ENCODE data around the gene WFDC13. TPM values are rescaled to one million over a fixed set of nuclear protein-coding genes. Genes with fewer than 3 reads are reported as not detected.

WFDC13 gene
- total RNA-seq, 1 experiment from 2014 or later = not detected

DNA sequence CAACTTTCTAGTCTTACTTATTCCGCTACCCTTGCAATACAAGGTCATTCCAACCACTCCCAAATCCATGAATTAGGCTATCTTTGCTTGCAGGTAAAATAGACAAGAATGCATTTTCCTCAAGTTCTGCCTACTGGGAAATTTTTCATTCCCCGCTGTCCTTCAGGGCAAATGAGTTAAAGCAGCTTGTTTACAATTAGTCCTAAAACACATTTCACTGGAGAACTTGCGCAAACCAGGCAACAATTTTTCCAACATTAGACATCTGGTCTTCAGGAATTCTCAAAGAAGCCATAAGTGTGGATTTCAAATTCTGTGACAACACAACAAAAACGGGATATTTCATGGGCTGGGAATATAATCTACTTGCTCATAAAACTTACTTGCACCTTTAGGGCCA lies 40.8 kb downstream of the WFDC13 start (continued):
- TF ChIP-seq NR3C1 (CRISPR knock-in tag; conservative IDR thresholded peaks at IDR 0.05; ENCODE audit: low read depth) (no peak), ZNF232 (CRISPR knock-in tag; IDR thresholded peaks at IDR 0.05) (no peak), SP1 (CRISPR knock-in tag; conservative IDR thresholded peaks at IDR 0.05) (no peak)
- TF ChIP-seq, protein P1, sequence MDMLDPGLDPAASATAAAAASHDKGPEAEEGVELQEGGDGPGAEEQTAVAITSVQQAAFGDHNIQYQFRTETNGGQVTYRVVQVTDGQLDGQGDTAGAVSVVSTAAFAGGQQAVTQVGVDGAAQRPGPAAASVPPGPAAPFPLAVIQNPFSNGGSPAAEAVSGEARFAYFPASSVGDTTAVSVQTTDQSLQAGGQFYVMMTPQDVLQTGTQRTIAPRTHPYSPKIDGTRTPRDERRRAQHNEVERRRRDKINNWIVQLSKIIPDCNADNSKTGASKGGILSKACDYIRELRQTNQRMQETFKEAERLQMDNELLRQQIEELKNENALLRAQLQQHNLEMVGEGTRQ (CRISPR knock-in tag; IDR thresholded peaks at IDR 0.05) = no peak
- TF ChIP-seq, protein P2, sequence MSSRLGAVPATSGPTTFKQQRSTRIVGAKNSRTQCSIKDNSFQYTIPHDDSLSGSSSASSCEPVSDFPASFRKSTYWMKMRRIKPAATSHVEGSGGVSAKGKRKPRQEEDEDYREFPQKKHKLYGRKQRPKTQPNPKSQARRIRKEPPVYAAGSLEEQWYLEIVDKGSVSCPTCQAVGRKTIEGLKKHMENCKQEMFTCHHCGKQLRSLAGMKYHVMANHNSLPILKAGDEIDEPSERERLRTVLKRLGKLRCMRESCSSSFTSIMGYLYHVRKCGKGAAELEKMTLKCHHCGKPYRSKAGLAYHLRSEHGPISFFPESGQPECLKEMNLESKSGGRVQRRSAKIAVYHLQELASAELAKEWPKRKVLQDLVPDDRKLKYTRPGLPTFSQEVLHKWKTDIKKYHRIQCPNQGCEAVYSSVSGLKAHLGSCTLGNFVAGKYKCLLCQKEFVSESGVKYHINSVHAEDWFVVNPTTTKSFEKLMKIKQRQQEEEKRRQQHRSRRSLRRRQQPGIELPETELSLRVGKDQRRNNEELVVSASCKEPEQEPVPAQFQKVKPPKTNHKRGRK (CRISPR knock-in tag; IDR thresholded peaks at IDR 0.05; ENCODE audit: borderline replicate concordance) = no peak
- TF ChIP-seq, protein P3, sequence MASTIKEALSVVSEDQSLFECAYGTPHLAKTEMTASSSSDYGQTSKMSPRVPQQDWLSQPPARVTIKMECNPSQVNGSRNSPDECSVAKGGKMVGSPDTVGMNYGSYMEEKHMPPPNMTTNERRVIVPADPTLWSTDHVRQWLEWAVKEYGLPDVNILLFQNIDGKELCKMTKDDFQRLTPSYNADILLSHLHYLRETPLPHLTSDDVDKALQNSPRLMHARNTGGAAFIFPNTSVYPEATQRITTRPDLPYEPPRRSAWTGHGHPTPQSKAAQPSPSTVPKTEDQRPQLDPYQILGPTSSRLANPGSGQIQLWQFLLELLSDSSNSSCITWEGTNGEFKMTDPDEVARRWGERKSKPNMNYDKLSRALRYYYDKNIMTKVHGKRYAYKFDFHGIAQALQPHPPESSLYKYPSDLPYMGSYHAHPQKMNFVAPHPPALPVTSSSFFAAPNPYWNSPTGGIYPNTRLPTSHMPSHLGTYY (CRISPR knock-in tag; IDR thresholded peaks at IDR 0.05) = no peak
- TF ChIP-seq, protein P4, sequence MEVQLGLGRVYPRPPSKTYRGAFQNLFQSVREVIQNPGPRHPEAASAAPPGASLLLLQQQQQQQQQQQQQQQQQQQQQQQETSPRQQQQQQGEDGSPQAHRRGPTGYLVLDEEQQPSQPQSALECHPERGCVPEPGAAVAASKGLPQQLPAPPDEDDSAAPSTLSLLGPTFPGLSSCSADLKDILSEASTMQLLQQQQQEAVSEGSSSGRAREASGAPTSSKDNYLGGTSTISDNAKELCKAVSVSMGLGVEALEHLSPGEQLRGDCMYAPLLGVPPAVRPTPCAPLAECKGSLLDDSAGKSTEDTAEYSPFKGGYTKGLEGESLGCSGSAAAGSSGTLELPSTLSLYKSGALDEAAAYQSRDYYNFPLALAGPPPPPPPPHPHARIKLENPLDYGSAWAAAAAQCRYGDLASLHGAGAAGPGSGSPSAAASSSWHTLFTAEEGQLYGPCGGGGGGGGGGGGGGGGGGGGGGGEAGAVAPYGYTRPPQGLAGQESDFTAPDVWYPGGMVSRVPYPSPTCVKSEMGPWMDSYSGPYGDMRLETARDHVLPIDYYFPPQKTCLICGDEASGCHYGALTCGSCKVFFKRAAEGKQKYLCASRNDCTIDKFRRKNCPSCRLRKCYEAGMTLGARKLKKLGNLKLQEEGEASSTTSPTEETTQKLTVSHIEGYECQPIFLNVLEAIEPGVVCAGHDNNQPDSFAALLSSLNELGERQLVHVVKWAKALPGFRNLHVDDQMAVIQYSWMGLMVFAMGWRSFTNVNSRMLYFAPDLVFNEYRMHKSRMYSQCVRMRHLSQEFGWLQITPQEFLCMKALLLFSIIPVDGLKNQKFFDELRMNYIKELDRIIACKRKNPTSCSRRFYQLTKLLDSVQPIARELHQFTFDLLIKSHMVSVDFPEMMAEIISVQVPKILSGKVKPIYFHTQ (CRISPR knock-in tag; IDR thresholded peaks at IDR 0.05) = no peak

DNA sequence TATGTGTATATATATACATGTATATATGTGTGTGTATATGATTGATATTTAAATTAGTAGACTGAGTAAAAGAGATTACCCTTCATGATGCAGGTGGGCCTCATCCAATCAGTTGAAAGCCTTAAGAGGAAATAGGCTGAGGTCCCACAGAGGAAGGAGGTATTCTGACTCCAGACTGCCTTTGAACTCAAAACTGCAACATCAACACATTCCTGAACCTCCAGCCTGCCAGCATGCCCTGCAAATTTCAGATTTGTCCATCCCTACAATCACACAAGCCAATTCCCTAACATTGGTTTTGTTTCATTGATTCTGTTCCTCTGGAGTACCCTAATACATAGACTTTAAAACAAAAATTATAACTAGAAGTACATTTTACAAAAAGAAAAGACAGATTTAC lies 43.2 kb downstream of the WFDC13 start:
- Mint-ChIP-seq H3K4me3 (no peak overlapping the region), H3K27ac (no peak overlapping the region), H3K36me3 (no peaks in the 10 kb centered on the region), H3K4me1 (no peaks in the 10 kb centered on the region), H3K9me3 (peaks cover 7% of the 10 kb centered on the region), H3K27me3 (ENCODE audit: low read depth) (no peaks in the 10 kb centered on the region)
- no peak for ATAC-seq
- POLR2A ChIA-PET = no interaction called here
- CTCF ChIA-PET = no interaction called here
- no peak for DNase-seq (ENCODE audit: low spot score)
- TF ChIP-seq CBFB (CRISPR knock-in tag; IDR thresholded peaks at IDR 0.05; ENCODE audit: low read depth) (no peak), ESRRA (CRISPR knock-in tag; IDR thresholded peaks at IDR 0.05; ENCODE audit: borderline replicate concordance) (no peak), NFYB (CRISPR knock-in tag; conservative IDR thresholded peaks at IDR 0.05; ENCODE audit: low read depth) (no peak), TEAD1 (CRISPR knock-in tag; IDR thresholded peaks at IDR 0.05) (no peak), TEAD4 (CRISPR knock-in tag; IDR thresholded peaks at IDR 0.05) (no peak), GRHL2 (CRISPR knock-in tag; IDR thresholded peaks at IDR 0.05; ENCODE audit: insufficient replicate concordance, severe bottlenecking) (no peak), ZNF121 (CRISPR knock-in tag; IDR thresholded peaks at IDR 0.05) (no peak), ZNF317 (CRISPR knock-in tag; IDR thresholded peaks at IDR 0.05; ENCODE audit: borderline replicate concordance, low read depth) (no peak), ZNF396 (CRISPR knock-in tag; IDR thresholded peaks at IDR 0.05; ENCODE audit: borderline replicate concordance) (no peak)
- TF ChIP-seq, protein P1 (CRISPR knock-in tag; IDR thresholded peaks at IDR 0.05) = no peak
- TF ChIP-seq, protein P5, sequence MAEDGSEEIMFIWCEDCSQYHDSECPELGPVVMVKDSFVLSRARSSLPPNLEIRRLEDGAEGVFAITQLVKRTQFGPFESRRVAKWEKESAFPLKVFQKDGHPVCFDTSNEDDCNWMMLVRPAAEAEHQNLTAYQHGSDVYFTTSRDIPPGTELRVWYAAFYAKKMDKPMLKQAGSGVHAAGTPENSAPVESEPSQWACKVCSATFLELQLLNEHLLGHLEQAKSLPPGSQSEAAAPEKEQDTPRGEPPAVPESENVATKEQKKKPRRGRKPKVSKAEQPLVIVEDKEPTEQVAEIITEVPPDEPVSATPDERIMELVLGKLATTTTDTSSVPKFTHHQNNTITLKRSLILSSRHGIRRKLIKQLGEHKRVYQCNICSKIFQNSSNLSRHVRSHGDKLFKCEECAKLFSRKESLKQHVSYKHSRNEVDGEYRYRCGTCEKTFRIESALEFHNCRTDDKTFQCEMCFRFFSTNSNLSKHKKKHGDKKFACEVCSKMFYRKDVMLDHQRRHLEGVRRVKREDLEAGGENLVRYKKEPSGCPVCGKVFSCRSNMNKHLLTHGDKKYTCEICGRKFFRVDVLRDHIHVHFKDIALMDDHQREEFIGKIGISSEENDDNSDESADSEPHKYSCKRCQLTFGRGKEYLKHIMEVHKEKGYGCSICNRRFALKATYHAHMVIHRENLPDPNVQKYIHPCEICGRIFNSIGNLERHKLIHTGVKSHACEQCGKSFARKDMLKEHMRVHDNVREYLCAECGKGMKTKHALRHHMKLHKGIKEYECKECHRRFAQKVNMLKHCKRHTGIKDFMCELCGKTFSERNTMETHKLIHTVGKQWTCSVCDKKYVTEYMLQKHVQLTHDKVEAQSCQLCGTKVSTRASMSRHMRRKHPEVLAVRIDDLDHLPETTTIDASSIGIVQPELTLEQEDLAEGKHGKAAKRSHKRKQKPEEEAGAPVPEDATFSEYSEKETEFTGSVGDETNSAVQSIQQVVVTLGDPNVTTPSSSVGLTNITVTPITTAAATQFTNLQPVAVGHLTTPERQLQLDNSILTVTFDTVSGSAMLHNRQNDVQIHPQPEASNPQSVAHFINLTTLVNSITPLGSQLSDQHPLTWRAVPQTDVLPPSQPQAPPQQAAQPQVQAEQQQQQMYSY (CRISPR knock-in tag; IDR thresholded peaks at IDR 0.05) = no peak

Data from WTC11 (cell line).